Measurements from ENCODE around the gene SOX18.
"Not testable (repeated sequence)": the region's sequence is repeated elsewhere in the genome, so short reads cannot be mapped to it uniquely, and the experiment has no call there.

Gene SOX18

DNA sequence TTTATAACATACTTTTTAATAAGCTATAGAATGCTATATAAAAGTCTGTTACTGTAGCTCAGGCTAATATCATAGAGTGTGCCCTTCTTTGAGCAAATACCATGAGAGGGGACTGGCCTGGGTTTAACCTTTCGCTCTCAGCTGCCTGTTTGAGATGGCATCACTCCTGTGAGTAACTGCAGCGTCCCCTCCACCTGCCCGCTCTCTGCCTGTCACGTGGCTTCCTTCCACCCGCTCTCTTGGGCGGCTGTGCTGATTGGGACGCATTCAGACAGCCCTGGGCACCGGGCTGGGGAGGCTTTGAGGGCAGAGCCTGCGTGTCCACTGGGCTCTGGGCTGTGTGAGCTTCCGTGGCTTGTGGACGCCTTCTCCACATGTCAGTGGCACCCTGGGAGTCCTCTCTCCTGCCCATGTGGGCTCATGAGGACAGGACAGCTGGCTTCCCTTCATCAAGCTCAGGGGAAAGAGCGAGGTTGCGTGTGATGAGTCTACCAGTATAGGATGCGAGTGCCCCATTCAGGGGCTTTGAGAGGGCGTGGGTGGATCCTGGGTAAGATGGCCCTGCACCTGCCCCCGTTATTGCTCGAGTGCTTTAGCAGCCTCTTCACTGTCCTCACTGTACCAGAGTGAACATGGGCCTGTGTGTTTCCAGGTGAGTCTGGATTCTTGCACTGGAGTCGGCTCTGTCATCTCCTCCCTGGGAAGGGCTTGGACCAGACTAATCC lies 24.2 kb downstream of the SOX18 start:
- Histone ChIP-seq H3K27ac (ENCODE audit: low read depth, low read length) (no peak overlapping the region), H3K9me3 (ENCODE audit: control insufficient read depth in 5 of 5, low read length in 5 of 5) (no peaks in the 10 kb centered on the region), H3K27me3 (ENCODE audit: control insufficient read depth in 5 of 5, insufficient read depth in 4 of 5, low read length in 5 of 5) (no peaks in the 10 kb centered on the region)

DNA sequence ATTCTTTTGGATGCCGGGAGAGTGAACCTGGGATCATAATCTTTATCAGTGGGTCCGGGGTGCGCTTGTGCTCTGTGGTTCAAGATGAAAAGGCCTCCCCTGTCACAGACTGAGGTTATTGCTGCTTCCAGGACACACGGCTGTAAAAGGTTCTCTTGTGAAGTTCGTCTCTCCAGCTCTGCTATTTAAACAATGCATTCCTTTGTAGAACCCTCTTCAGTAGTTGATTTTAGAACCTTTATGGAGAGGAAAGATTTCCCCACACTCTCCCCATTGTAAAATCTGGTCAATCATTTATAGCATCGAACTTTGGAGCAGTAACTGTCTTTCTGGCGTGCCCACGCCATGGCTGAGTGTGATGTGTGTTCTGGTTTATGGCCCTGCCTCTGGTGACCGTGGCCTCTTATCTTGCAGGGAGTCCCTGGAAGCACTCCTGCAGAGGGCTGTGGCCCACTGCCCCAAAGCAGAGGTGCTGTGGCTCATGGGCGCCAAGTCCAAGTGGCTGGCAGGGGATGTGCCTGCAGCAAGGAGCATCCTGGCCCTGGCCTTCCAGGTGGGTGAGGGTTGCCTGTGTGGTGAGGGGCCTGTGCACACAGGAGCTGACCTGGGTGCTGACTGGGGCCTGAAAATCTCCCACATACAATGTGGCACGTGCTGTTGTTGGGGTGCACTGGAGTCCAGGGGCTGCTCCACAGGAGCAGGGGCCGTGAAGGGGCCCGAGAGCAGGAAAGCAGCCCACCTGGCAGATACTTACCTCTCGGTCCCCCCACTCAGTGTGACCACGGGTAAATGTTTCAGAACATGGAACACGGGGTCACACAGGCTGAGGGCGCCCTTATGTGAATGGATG lies 25.1 kb downstream of the SOX18 start:
- Histone ChIP-seq H3K27me3 (ENCODE audit: control insufficient read depth in 5 of 5, insufficient read depth in 4 of 5, low read length in 5 of 5) (no peaks in the 10 kb centered on the region), H3K36me3 (ENCODE audit: control insufficient read depth in 5 of 5, insufficient read depth in 5 of 5, low read length in 5 of 5) (peaks cover 0 to 97% (median 91%) of the 10 kb centered on the region in 5 donors), H3K9ac (ENCODE audit: low read length in 5 of 5) (no peak overlapping the region), H3K27ac (ENCODE audit: low read depth, low read length) (no peak overlapping the region), H3K9me3 (ENCODE audit: control insufficient read depth in 5 of 5, low read length in 5 of 5) (no peaks in the 10 kb centered on the region), H3K4me3 (ENCODE audit: low read depth in 1 of 5, low read length in 5 of 5) (no peak overlapping the region), H3K4me1 (ENCODE audit: control insufficient read depth in 5 of 5, insufficient read depth in 5 of 5, low read length in 5 of 5) (no peaks in the 10 kb centered on the region)

More for the DNA sequence above, 24.2 kb downstream of the SOX18 start:
- Histone ChIP-seq H3K9ac (ENCODE audit: low read length in 5 of 5) (no peak overlapping the region), H3K4me1 (ENCODE audit: control insufficient read depth in 5 of 5, insufficient read depth in 5 of 5, low read length in 5 of 5) (no peaks in the 10 kb centered on the region), H3K4me3 (ENCODE audit: low read depth in 1 of 5, low read length in 5 of 5) (no peak overlapping the region), H3K36me3 (ENCODE audit: control insufficient read depth in 5 of 5, insufficient read depth in 5 of 5, low read length in 5 of 5) (peaks cover 0 to 98% (median 93%) of the 10 kb centered on the region in 5 donors)

DNA sequence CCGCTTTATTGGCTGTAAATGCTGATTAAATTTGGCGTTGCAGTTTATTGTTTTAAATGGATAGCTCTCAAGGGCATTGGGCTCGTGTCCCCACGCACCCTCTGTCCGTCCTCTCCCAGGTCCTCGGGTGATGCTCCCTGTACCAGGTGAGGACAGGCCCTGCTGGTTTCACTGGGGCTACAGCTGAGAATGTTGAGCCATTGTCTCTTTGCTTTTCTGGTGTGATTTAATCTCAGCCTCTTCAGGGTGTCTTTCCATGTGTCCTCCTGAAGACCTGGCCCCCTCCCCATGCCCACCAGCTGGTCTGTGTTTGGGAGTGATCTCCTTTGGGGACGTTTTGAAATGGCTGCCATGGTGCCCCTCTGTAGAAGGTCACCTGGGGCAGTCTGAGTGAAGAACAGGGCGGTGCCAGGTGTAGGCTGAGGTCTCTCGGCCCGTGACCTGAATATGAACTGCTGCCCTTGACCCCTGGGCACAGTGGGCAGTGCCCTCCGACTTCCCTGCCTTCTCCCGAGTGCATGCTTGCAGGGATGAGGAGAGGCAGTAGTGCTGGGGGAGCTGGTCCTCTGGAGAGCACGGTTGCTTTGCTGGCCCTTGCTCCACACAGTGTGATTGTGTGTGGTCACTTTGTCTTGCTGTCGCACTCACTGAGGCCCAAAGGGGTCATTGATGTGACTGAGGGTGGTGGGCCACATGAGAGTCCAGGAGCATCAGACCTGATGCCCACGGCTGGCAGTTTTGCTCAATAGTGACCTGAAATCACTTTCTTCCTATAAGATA lies 25.9 kb downstream of the SOX18 start:
- Histone ChIP-seq H3K9me3 (ENCODE audit: control insufficient read depth in 5 of 5, low read length in 5 of 5) (no peaks in the 10 kb centered on the region), H3K36me3 (ENCODE audit: control insufficient read depth in 5 of 5, insufficient read depth in 5 of 5, low read length in 5 of 5) (peaks cover 2 to 97% (median 92%) of the 10 kb centered on the region in 5 donors), H3K27me3 (ENCODE audit: control insufficient read depth in 5 of 5, insufficient read depth in 4 of 5, low read length in 5 of 5) (no peaks in the 10 kb centered on the region), H3K4me1 (ENCODE audit: control insufficient read depth in 5 of 5, insufficient read depth in 5 of 5, low read length in 5 of 5) (no peaks in the 10 kb centered on the region), H3K27ac (ENCODE audit: low read depth, low read length) (no peak overlapping the region), H3K4me3 (ENCODE audit: low read depth in 1 of 5, low read length in 5 of 5) (no peak overlapping the region), H3K9ac (ENCODE audit: low read length in 5 of 5) (no peak overlapping the region)

DNA sequence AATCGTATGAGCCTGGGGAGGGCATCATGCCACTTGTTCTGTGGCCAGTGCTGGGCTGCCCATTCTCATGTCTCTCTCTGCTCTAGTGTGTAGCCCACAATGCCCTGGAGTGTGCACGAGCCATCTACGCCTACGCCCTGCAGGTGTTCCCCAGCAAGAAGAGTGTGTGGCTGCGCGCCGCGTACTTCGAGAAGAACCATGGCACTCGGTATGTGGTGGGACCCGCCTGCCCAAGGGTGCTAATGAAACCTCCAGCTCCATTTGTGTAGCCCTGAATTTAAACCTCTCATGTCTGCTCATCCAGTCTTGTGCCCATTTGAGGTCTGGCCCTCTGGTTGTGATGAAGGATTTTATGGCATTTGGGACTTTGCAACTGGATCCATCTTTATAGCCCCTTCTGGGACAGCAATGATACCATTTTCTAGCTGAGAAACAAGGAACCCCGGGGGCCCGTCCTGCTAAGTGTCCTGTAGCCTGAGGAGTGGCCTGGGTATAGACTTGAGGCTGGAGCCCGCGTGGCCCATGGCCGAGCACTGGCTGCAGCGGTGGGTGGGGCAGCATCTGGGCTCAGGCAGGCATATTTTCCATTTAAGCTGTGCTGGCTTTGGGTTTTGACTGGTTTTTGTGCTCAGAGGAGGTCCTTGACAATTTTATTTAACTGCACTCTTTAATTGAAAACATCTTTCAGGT lies 26.6 kb downstream of the SOX18 start:
- Histone ChIP-seq H3K9ac (ENCODE audit: low read length in 5 of 5) (no peak overlapping the region), H3K27ac (ENCODE audit: low read depth, low read length) (no peak overlapping the region), H3K4me3 (ENCODE audit: low read depth in 1 of 5, low read length in 5 of 5) (no peak overlapping the region), H3K36me3 (ENCODE audit: control insufficient read depth in 5 of 5, insufficient read depth in 5 of 5, low read length in 5 of 5) (peaks cover 2 to 97% (median 91%) of the 10 kb centered on the region in 5 donors), H3K27me3 (ENCODE audit: control insufficient read depth in 5 of 5, insufficient read depth in 4 of 5, low read length in 5 of 5) (no peaks in the 10 kb centered on the region), H3K9me3 (ENCODE audit: control insufficient read depth in 5 of 5, low read length in 5 of 5) (no peaks in the 10 kb centered on the region), H3K4me1 (ENCODE audit: control insufficient read depth in 5 of 5, insufficient read depth in 5 of 5, low read length in 5 of 5) (no peaks in the 10 kb centered on the region)

GRCh38 chr20:64021124-64021975 lies 28.1 kb downstream of the SOX18 start:
- no peaks in the 10 kb centered on the region for H3K27me3 ChIP-seq (ENCODE audit: control insufficient read depth in 5 of 5, insufficient read depth in 4 of 5, low read length in 5 of 5)
- H3K4me3 ChIP-seq (ENCODE audit: low read depth in 1 of 5, low read length in 5 of 5): no peak overlapping the region
- H3K4me1 ChIP-seq (ENCODE audit: control insufficient read depth in 5 of 5, insufficient read depth in 5 of 5, low read length in 5 of 5): no peaks in the 10 kb centered on the region
- no peak overlapping the region for H3K9ac ChIP-seq (ENCODE audit: low read length in 5 of 5)
- peaks cover 2 to 97% (median 85%) of the 10 kb centered on the region in 5 donors for H3K36me3 ChIP-seq (ENCODE audit: control insufficient read depth in 5 of 5, insufficient read depth in 5 of 5, low read length in 5 of 5)
- no peak overlapping the region for H3K27ac ChIP-seq (ENCODE audit: low read depth, low read length)
- H3K9me3 ChIP-seq (ENCODE audit: control insufficient read depth in 5 of 5, low read length in 5 of 5): no peaks in the 10 kb centered on the region

- peaks cover 2 to 87% (median 61%) of the 10 kb centered on the region in 5 donors for H3K36me3 ChIP-seq (ENCODE audit: control insufficient read depth in 5 of 5, insufficient read depth in 5 of 5, low read length in 5 of 5)
- H3K27me3 ChIP-seq (ENCODE audit: control insufficient read depth in 5 of 5, insufficient read depth in 4 of 5, low read length in 5 of 5): no peaks in the 10 kb centered on the region
- no peaks in the 10 kb centered on the region for H3K9me3 ChIP-seq (ENCODE audit: control insufficient read depth in 5 of 5, low read length in 5 of 5)
- no peak overlapping the region for H3K9ac ChIP-seq (ENCODE audit: low read length in 5 of 5)
- peaks cover 0 to 3% (median 0%) of the 10 kb centered on the region in 5 donors for H3K4me1 ChIP-seq (ENCODE audit: control insufficient read depth in 5 of 5, insufficient read depth in 5 of 5, low read length in 5 of 5)
- no peak overlapping the region for H3K27ac ChIP-seq (ENCODE audit: low read depth, low read length)
- H3K4me3 ChIP-seq (ENCODE audit: low read depth in 1 of 5, low read length in 5 of 5): no peak overlapping the region
Observed at GRCh38 chr20:64015635-64016034, 33.8 kb downstream of the SOX18 start.

DNA sequence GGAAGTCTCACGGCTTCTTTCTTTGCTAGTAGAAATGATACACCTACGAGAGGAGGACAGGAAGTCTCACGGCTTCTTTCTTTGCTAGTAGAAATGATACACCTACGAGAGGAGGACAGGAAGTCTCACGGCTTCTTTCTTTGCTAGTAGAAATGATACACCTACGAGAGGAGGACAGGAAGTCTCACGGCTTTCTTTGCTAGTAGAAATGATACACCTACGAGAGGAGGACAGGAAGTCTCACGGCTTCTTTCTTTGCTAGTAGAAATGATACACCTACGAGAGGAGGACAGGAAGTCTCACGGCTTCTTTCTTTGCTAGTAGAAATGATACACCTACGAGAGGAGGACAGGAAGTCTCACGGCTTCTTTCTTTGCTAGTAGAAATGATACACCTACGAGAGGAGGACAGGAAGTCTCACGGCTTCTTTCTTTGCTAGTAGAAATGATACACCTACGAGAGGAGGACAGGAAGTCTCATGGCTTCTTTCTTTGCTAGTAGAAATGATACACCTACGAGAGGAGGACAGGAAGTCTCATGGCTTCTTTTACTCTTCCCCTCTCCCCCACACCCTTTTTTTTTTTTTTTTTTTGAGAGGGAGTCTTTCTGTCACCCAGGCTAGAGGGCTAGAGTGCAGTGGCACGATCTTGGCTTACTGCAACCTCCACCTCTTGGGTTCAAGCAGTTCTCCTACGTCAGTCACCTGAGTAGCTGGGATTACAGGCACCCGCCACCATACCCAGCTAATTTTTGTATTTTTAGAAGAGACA lies 36.9 kb downstream of the SOX18 start:
- not testable (repeated sequence) for H3K27me3 ChIP-seq (ENCODE audit: control insufficient read depth in 5 of 5, insufficient read depth in 4 of 5, low read length in 5 of 5); H3K4me1 ChIP-seq (ENCODE audit: control insufficient read depth in 5 of 5, insufficient read depth in 5 of 5, low read length in 5 of 5); H3K9me3 ChIP-seq (ENCODE audit: control insufficient read depth in 5 of 5, low read length in 5 of 5); H3K4me3 ChIP-seq (ENCODE audit: low read depth in 1 of 5, low read length in 5 of 5); H3K27ac ChIP-seq (ENCODE audit: low read depth, low read length); H3K9ac ChIP-seq (ENCODE audit: low read length in 5 of 5)
- H3K36me3 ChIP-seq (ENCODE audit: control insufficient read depth in 5 of 5, insufficient read depth in 5 of 5, low read length in 5 of 5): peaks cover 3 to 83% (median 58%) of the 10 kb centered on the region in 5 donors

DNA sequence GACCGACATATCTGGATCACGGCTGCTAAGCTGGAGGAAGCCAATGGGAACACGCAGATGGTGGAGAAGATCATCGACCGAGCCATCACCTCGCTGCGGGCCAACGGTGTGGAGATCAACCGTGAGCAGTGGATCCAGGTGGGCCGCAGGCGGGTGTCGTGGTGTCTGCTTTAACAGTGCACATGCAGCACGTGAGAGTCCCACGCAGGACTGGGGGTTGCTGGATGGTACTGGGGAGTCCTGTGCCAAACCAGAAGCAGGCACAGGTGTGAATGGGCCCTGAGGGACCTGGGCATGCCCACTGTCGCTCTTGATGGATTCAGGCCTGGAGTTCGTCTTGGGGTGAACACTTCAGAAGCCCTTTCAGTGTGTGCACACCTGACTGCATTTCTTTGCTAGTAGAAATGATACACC lies 38.1 kb downstream of the SOX18 start:
- H3K27ac ChIP-seq (ENCODE audit: low read depth, low read length): no peak overlapping the region
- peaks cover 0 to 3% (median 0%) of the 10 kb centered on the region in 5 donors for H3K4me1 ChIP-seq (ENCODE audit: control insufficient read depth in 5 of 5, insufficient read depth in 5 of 5, low read length in 5 of 5)
- H3K9me3 ChIP-seq (ENCODE audit: control insufficient read depth in 5 of 5, low read length in 5 of 5): no peaks in the 10 kb centered on the region
- no peak overlapping the region for H3K9ac ChIP-seq (ENCODE audit: low read length in 5 of 5)
- H3K4me3 ChIP-seq (ENCODE audit: low read depth in 1 of 5, low read length in 5 of 5): no peak overlapping the region
- H3K27me3 ChIP-seq (ENCODE audit: control insufficient read depth in 5 of 5, insufficient read depth in 4 of 5, low read length in 5 of 5): no peaks in the 10 kb centered on the region
- H3K36me3 ChIP-seq (ENCODE audit: control insufficient read depth in 5 of 5, insufficient read depth in 5 of 5, low read length in 5 of 5): peaks cover 3 to 81% (median 56%) of the 10 kb centered on the region in 5 donors
